ENCODE data around the gene SELENOV.

DNA sequence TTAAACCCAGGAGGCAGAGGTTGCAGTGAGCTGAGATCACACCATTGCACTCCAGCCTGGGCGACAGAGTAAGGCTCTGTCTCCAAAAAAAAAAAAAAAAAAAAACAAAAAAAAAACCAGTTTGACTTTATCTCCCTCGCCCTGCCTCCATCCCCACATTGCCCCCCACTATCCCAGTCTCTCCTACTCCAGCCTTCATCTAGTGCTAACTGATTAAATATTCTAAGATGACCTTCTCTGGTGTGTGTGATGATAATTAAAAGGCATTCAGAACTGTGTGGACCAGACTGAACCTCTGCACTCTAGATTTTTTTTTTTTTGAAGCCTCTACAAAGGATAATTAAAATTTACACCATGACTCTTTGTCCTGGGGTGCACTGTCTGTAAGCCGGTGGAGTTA is 22.2 kb upstream of the SELENOV start:
- no peak for TF ChIP-seq EZH2 (IDR thresholded peaks at IDR 0.05; ENCODE audit: insufficient read depth, low read length)
- TF ChIP-seq, protein P1, sequence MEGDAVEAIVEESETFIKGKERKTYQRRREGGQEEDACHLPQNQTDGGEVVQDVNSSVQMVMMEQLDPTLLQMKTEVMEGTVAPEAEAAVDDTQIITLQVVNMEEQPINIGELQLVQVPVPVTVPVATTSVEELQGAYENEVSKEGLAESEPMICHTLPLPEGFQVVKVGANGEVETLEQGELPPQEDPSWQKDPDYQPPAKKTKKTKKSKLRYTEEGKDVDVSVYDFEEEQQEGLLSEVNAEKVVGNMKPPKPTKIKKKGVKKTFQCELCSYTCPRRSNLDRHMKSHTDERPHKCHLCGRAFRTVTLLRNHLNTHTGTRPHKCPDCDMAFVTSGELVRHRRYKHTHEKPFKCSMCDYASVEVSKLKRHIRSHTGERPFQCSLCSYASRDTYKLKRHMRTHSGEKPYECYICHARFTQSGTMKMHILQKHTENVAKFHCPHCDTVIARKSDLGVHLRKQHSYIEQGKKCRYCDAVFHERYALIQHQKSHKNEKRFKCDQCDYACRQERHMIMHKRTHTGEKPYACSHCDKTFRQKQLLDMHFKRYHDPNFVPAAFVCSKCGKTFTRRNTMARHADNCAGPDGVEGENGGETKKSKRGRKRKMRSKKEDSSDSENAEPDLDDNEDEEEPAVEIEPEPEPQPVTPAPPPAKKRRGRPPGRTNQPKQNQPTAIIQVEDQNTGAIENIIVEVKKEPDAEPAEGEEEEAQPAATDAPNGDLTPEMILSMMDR (IDR thresholded peaks at IDR 0.05; ENCODE audit: insufficient read depth, low read depth, low read length): no peak

Measured in astrocyte (in vitro differentiated cells and primary cell).